Activated CD4-positive, alpha-beta T cell treated with anti-CD3 and anti-CD28 coated beads for 1 hour (primary cell): Measurements from ENCODE around the gene DBN1.

Experiments
- DNase-seq: peaks from one replicate; pipeline ENCODE4 v3.0.0-alpha.2; 2020

Gene DBN1

GRCh38 chr5:177472460-177473442 lies 683 bp downstream of the DBN1 start:
- DNase-seq, result no peak

DNA sequence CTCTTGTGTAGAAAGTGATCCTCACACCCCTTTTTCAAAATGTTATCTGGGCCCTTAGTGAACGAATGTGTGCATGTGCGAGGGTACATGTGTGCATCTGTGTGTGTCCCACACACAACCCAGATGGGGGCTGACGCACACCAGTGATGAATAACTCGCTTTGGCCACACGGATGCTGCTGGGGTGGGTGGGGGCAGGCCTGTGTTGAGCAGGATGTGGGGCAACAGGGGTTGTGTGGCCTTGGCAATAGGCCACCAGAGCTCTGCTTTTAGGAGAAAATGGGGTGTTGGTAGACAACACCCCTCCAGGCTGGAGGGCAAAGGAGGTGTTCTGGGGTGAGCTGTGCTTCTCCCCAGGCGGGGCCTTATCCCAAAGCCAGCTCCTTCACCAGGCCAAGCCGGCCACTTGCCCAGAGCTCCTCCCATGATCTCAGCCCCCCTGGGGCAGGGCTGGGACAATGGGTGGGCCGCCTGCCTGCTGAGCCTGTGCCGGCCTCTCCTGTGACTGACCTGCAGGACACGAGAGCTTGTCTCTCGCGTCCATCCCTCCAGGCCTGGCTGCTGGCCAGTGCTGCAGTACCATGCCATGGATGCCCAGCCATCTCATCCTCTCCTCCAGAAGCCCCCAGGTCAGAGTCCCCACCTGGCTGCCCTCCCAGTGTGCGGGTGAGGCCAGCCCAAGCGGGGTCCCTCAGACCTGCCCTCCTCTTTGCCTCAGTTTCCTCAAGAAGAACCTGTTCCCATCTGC lies 1.7 kb downstream of the DBN1 start:
- no peak for DNase-seq

DNA sequence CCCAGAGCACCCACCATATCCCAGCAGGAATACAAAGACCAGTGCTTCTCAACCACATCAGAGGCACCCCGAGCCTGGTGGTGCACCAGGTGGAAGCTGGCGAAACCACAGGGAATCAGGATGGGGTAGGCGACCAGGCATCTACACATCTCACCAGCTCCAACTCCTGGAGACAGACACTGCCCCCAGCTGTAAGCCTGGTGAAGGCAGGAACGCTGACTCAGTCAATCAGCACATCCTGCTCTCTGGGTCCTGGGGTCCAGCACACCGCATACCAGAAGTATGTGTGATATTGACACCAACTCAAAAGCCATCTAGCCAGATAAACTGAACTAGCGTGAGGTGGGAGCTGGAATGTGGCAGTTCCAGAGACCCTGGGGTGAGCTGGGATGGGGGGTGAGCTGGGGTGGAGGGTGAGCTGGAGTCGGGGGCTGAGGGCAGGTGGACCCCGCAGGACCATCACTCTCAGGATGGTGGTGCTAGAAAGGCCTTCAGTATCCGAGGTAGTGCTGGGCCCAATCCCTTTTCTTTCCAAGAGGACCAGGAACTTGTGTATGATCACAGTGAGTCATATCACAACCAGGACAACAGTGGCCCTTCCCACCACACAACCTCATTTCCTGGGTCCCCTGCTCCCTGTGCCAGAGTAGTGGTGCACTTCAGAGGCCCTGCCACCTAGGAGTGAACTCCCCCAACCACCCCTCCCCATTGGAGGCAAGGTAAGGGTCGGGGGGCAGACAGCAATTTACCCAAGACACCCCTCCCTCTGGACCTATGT lies 2.5 kb downstream of the DBN1 start:
- no peak for DNase-seq

DNA sequence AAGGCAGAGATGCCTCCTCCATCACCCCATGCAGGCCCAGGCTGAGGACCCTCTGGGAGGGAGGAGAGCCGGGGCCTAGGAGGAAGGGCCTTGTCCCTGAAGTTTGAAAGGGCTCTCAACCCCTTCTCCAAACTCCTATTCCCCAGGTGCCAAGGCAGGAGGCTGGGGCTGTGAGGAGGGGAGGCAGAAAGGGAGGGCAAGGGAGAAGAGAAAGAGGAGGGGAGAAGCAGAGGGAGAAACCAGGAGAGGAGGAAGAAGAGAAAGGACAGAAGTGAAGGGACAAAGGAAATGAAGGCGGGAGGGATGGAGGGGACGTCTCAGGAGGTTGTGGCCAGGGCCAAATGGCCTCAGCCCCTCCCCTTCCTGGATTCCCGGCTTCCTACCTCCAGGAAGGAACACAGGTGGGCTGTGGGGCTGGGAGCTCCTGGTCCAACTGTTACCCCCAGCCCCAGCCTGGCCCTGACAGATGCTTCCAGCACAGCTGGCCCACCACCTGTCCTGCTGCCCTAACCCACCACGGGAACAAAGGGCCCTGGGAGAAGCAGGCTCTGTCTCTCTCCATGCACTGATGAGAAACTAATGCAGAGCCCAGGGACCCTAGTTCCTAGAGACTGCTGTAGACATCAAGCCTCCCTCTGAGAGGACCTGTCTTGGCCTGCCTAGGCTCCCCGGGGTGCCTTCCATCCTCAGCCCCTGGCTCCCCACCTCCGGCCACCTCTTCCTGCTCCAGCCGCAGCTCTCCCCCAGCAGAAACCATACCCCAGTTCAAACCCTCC lies 3.5 kb downstream of the DBN1 start:
- DNase-seq, result no peak

DNA sequence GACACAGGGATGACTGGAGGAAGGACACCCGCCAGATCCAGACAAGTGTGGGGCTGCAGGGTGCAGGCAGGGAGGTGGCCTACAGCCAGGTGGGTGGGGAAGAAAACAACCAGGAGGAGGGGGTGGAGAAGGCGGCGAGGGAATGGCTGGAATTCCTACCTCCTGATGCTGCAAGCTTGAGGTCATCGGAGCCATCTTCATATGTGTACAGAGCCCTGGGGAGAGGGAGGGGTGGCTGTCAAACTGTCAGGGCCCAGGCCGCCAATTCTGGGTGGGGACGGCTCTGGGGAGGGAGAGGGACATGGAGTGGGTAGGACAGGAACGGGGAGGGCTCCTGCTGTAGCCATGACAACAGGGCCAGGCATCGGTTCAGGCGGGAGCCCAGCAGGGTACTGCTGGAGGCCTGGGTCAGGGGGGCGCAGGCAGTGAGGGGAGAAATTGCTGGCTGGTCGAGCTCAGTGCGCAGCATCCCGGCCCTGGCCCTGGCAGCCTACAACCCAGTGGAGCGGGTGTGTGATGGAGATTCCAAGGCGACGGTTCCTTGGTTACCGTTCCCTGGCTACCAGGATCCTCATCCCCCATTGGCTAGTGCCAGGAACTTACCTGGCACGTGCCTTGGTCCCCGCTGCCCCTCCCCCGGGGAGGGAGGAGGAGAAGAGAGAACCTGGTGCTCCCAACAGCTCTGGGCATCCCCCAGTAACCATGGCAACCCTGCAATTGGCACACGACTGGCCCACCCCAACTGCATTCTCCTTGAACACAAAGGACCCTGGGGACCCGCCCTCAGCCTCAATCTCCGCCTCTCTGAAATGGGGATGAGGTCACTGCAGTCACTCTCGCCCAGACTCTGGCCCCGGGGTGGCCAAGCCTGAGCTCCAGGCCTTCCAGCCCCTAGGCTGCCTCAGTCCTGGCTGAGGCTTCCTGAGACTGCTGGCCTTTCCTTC lies 4.5 kb downstream of the DBN1 start:
- DNase-seq, result no peak

DNA sequence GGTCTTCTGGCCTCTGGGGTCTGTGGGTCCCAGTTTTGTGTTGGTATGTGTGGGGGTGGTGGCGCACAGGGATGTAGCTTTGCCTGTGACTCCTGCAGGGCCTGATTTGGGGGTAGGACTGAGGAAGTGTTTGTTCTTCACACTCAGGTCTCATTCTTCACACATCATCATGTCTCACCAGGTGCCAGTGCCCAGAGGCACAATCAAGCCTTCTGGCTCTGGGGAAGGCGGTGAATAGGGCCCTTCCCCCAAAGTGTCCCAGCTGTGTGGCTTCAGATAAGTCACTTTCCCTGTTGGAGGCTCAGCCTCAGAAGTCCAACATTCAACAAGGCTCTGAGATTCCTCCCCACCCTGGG lies 5.1 kb downstream of the DBN1 start:
- DNase-seq, result no peak

DNA sequence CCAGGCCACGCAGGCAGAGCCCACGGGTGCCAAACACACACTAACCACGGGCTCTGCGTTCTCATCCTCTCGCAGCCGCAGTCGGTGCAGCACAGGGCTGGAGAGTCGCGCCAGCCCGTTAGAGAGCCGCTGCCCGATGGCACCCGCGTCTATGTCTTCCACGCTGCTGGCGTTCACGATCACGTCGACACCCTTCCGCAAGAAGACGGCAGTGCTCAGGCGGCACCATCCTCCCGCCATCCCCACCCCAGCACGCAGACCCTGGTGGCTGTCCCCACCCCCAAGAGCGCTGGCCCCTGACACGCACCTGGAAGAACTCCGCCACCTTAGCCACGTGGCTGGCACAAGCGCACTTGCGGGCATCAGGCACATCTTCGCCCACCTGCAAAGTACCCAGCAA lies 6.0 kb downstream of the DBN1 start:
- no peak for DNase-seq

GRCh38 chr5:177466861-177467260 lies 6.6 kb downstream of the DBN1 start:
- DNase-seq, result no peak

- no peak for DNase-seq
These were observed 8.4 kb downstream of the DBN1 start for GRCh38 chr5:177465044-177465443.

DNA sequence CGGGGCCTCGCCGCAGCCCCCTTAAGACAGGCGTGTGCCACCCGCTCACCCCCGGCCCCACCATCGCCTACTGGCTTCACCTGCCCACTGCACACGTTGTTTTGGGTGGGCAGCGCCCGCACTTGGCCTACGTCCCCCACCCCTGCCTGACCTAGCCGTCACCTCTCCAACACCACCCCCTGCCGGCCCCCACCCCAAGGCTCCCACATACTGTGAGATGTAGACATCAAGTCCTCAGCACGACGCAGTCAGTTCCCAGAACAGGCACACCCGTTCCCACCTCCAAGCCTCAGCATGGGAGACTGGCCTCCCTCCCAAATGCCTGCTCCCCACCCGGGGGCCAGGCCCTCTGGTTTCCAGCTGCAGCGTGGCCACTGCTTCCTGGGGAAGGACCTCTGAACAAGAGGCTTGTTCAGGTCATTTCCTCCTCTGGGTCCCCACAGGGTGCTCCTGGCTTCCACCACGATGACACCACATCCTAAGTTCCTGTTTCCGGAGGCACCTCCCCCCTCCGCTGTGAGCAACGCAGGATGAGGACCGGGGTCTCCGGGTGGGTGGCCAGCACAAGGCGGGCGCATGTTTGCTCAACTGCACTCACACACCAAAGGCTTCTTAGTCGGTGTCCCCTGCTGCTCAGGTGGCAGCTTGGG lies 11.3 kb downstream of the DBN1 start:
- DNase-seq, result no peak

GRCh38 chr5:177459819-177460628 lies 13.4 kb downstream of the DBN1 start:
- no peak for DNase-seq

DNA sequence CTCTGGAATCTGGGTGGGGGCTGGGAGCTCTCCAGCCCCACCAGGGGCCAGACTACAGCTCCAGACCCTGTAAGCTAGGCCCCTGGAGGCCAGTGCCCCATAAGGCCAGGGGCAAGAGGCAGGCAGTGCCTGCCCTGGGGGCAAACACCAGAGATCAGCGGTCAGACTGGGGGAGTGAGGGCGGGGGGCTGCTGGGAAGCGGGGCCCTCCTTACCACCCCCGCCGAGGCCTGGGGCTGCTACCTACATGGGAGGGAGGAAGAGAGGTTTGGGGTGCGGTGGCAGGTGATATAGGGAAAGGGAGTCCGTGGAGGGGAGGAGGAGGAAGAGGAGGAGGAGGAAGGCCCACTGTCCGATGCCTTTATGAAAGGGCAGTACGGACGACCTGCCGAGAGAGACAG lies 14.1 kb downstream of the DBN1 start:
- no peak for DNase-seq

DNA sequence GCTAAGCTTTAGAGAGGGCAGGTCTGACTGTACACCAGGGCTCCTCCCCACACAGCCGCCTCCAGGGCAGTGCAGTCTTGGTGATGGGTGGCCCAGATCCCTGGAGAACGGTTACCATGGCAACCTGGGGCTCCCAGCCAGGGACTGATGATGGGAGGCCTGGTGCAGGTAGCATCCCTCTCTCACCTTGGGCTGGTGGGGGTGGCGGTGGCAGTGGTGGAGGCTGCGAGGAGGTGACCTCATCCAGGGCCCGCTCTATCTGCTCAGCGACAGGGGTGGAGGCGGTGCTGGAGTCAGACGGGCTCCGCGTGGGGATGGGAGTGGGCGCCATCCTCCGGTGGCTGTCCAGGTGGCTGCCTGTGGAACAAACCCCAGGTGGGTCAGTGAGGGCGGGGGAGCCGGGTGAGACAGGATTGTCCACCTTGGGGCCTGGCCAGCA lies 14.5 kb downstream of the DBN1 start:
- DNase-seq, result no peak

DNA sequence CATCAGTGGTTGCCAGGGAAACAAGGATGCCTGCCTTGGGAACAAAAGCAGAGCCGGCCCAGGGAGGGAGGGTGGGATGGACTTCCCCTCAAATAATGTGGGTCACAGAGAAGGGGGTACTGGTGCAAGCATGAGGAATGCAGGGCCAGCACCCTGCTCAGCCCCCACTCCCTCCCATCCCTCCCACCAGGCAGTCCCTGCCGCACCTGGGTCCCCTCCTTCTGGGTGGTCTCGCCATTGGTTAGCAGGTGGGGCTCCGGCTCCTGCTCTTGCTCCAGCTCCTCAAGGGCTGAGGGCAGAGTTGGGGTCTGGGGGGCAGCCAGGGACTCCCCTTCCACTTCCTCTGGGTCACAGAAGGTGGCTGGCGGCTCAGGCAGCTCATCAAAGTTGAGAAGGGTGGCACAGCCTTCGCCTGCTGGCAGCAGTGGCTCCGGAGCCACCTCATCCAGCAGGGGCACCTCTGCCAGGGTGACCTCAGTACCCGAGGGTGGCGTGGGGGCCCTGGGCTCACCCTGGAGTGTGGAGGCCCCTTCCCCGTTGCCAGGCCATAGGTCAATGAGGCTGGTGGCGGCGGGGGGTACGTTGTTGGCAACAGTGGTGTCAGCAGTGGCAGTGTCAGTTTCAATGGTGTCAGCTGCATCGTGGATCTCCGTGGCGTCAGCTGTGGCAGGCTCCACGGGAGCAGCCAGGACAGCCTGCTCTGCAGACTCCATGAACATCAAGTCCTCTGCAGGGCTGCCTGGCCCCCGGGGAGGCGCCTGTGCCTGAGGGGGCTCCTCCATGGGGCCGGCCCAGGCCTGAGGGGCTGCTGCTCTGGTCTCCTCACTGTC lies 15.4 kb downstream of the DBN1 start:
- no peak for DNase-seq

- no peak for DNase-seq
These were observed 16.2 kb downstream of the DBN1 start for GRCh38 chr5:177456976-177457851.

- no peak for DNase-seq
These were observed 16.9 kb downstream of the DBN1 start for GRCh38 chr5:177456591-177456964.

- DNase-seq, result peak; percentile 90
These were observed 17.5 kb downstream of the DBN1 start for GRCh38 chr5:177455661-177456590.
